ENCODE results near the gene PERM1. TPM values are rescaled to one million over a fixed set of nuclear protein-coding genes. Genes with fewer than 3 reads are reported as not detected.
A peak's percentile ranks its signal among the peaks of the same experiment; 100 is the strongest.

The PERM1 gene
- total RNA-seq, 2 experiments from 2014 or later: not detected

- Mint-ChIP-seq H3K9me3 (no peaks in the 10 kb centered on the region), H3K27me3 (no peaks in the 10 kb centered on the region), H3K4me1 (ENCODE audit: low read depth) (peaks cover 31% of the 10 kb centered on the region), H3K27ac (peak overlapping the region; percentile 88), H3K4me3 (peak overlapping the region; percentile 94), H3K36me3 (ENCODE audit: low read depth) (peaks cover 6% of the 10 kb centered on the region)
- peak overlapping the region; percentile 87 for H3K4me3 ChIP-seq (ENCODE audit: low read length)
- H3K36me3 ChIP-seq (ENCODE audit: insufficient read depth, low read length): no peaks in the 10 kb centered on the region
- POLR2A ChIA-PET: interaction anchor here (1.0 to 1.3 kb wide), 2 partner anchors 101 to 392 kb away, joined by 3 to 4 read pairs; partner anchors contain the start of genes C1orf159 and MRPL20
- DNase-seq (no peak), ATAC-seq (ENCODE audit: poor library complexity) (no peak)
- H3K4me1 ChIP-seq (ENCODE audit: insufficient read depth, low read length): peaks cover 30% of the 10 kb centered on the region
- intact Hi-C loops (cut with DNase I, micrococcal nuclease): no loop called here
- TF ChIP-seq, protein P1, sequence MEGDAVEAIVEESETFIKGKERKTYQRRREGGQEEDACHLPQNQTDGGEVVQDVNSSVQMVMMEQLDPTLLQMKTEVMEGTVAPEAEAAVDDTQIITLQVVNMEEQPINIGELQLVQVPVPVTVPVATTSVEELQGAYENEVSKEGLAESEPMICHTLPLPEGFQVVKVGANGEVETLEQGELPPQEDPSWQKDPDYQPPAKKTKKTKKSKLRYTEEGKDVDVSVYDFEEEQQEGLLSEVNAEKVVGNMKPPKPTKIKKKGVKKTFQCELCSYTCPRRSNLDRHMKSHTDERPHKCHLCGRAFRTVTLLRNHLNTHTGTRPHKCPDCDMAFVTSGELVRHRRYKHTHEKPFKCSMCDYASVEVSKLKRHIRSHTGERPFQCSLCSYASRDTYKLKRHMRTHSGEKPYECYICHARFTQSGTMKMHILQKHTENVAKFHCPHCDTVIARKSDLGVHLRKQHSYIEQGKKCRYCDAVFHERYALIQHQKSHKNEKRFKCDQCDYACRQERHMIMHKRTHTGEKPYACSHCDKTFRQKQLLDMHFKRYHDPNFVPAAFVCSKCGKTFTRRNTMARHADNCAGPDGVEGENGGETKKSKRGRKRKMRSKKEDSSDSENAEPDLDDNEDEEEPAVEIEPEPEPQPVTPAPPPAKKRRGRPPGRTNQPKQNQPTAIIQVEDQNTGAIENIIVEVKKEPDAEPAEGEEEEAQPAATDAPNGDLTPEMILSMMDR (IDR thresholded peaks at IDR 0.05): no peak
- H3K9me3 ChIP-seq (ENCODE audit: control insufficient read depth in 1 of 2, insufficient read depth in 1 of 2, low read length in 2 of 2): no peaks in the 10 kb centered on the region
- peak overlapping the region in 1 of 2 donors; percentile 90 for H3K27ac ChIP-seq (ENCODE audit: low read depth in 1 of 2, low read length in 2 of 2)
- CTCF ChIA-PET: interaction anchor here (1.7 kb wide), 1 partner anchor 18 kb away, joined by 3 read pairs; no protein-coding TSS in a partner anchor
- no peaks in the 10 kb centered on the region for H3K27me3 ChIP-seq (ENCODE audit: control insufficient read depth in 1 of 2, insufficient read depth in 2 of 2, low read length in 2 of 2)
Observed at GRCh38 chr1:1014799-1015681, 33.1 kb upstream of the PERM1 start.

- H3K36me3 ChIP-seq (ENCODE audit: insufficient read depth, low read length): no peaks in the 10 kb centered on the region
- no peak for ATAC-seq (ENCODE audit: poor library complexity)
- Mint-ChIP-seq H3K4me1 (ENCODE audit: low read depth) (peaks cover 31% of the 10 kb centered on the region), H3K4me3 (peak overlapping the region; percentile 94), H3K9me3 (no peaks in the 10 kb centered on the region), H3K36me3 (ENCODE audit: low read depth) (peaks cover 6% of the 10 kb centered on the region), H3K27ac (peak overlapping the region; percentile 88), H3K27me3 (peaks cover 1% of the 10 kb centered on the region)
- H3K4me3 ChIP-seq (ENCODE audit: low read length): peak overlapping the region; percentile 87
- TF ChIP-seq, protein P1 (IDR thresholded peaks at IDR 0.05): no peak
- peak in 8 of 14 experiments; percentile 31 to 60 (median 49) for DNase-seq
- POLR2A ChIA-PET: interaction anchor here (0.6 to 1.8 kb wide), 8 partner anchors 10 to 393 kb away, joined by 3 to 7 read pairs (median 4); partner anchors contain the start of genes C1orf159, HES4 and MRPL20
- H3K4me1 ChIP-seq (ENCODE audit: insufficient read depth, low read length): peaks cover 29% of the 10 kb centered on the region
- no peaks in the 10 kb centered on the region for H3K27me3 ChIP-seq (ENCODE audit: control insufficient read depth in 1 of 2, insufficient read depth in 2 of 2, low read length in 2 of 2)
- intact Hi-C loops (cut with DNase I, micrococcal nuclease): no loop called here
- CTCF ChIA-PET: interaction anchor here (0.6 to 2.7 kb wide), 4 partner anchors 13 to 97 kb away, joined by 3 to 13 read pairs (median 6); no protein-coding TSS in a partner anchor
- H3K9me3 ChIP-seq (ENCODE audit: control insufficient read depth in 1 of 2, insufficient read depth in 1 of 2, low read length in 2 of 2): peaks cover 0 to 3% of the 10 kb centered on the region in 2 experiments
- peak overlapping the region; percentile 89 to 90 for H3K27ac ChIP-seq (ENCODE audit: low read depth in 1 of 2, low read length in 2 of 2)
Observed at GRCh38 chr1:1013922-1014648, 32.2 kb upstream of the PERM1 start.
